Measurements from ENCODE around the gene CCDC116.
"Not testable (repeated sequence)": the region's sequence is repeated elsewhere in the genome, so short reads cannot be mapped to it uniquely, and the experiment has no call there.

CCDC116 gene

GRCh38 chr22:21632237-21632895 is at the start of gene CCDC116:
TSS of gene CCDC116 (plus strand) at chr22:21632760. CDS start at chr22:21633182, 422 bp downstream.
- no peak for DNase-seq (ENCODE audit: low read depth in 2 of 2)

- DNase-seq (ENCODE audit: low read depth in 2 of 2): no peak
These were observed 49.5 kb upstream of the CCDC116 start for GRCh38 chr22:21582801-21583740.

- DNase-seq (ENCODE audit: low read depth in 2 of 2): no peak
These were observed 47.2 kb upstream of the CCDC116 start for GRCh38 chr22:21585389-21585788.

- DNase-seq (ENCODE audit: low read depth in 2 of 2): no peak
These were observed 44.6 kb upstream of the CCDC116 start for GRCh38 chr22:21587803-21588611.

- DNase-seq (ENCODE audit: low read depth in 2 of 2): no peak
These were observed 43.2 kb upstream of the CCDC116 start for GRCh38 chr22:21589396-21589795.

GRCh38 chr22:21590809-21591641 is 41.5 kb upstream of the CCDC116 start:
- no peak for DNase-seq (ENCODE audit: low read depth in 2 of 2)

- no peak for DNase-seq (ENCODE audit: low read depth in 2 of 2)
These were observed 40.9 kb upstream of the CCDC116 start for GRCh38 chr22:21591695-21592094.

GRCh38 chr22:21592422-21592821 is 40.1 kb upstream of the CCDC116 start:
- no peak for DNase-seq (ENCODE audit: low read depth in 2 of 2)

GRCh38 chr22:21593406-21594232 is 38.9 kb upstream of the CCDC116 start:
- no peak for DNase-seq (ENCODE audit: low read depth in 2 of 2)

GRCh38 chr22:21594865-21595452 is 37.6 kb upstream of the CCDC116 start:
- DNase-seq (ENCODE audit: low read depth in 2 of 2): no peak

- DNase-seq (ENCODE audit: low read depth in 2 of 2): not testable (repeated sequence)
These were observed 36.0 kb upstream of the CCDC116 start for GRCh38 chr22:21596356-21597135.

- DNase-seq (ENCODE audit: low read depth in 2 of 2): no peak
These were observed 34.3 kb upstream of the CCDC116 start for GRCh38 chr22:21598302-21598701.

GRCh38 chr22:21599053-21599893 is 33.3 kb upstream of the CCDC116 start:
- no peak for DNase-seq (ENCODE audit: low read depth in 2 of 2)

- no peak for DNase-seq (ENCODE audit: low read depth in 2 of 2)
These were observed 30.0 kb upstream of the CCDC116 start for GRCh38 chr22:21602579-21602978.

GRCh38 chr22:21603973-21604372 is 28.6 kb upstream of the CCDC116 start:
- DNase-seq (ENCODE audit: low read depth in 2 of 2): no peak

GRCh38 chr22:21605887-21606564 is 26.5 kb upstream of the CCDC116 start:
- no peak for DNase-seq (ENCODE audit: low read depth in 2 of 2)

GRCh38 chr22:21606775-21607174 is 25.8 kb upstream of the CCDC116 start:
- DNase-seq (ENCODE audit: low read depth in 2 of 2): no peak
